Cortex of kidney (tissue), 1 donor: ENCODE results near the gene BNIP3.
"Not testable (repeated sequence)": the region's sequence is repeated elsewhere in the genome, so short reads cannot be mapped to it uniquely, and the experiment has no call there.

Source experiments
- DNase-seq: peaks from one replicate; lab custom pipeline; 2025; lab: John Stamatoyannopoulos, UW

Gene BNIP3

DNA sequence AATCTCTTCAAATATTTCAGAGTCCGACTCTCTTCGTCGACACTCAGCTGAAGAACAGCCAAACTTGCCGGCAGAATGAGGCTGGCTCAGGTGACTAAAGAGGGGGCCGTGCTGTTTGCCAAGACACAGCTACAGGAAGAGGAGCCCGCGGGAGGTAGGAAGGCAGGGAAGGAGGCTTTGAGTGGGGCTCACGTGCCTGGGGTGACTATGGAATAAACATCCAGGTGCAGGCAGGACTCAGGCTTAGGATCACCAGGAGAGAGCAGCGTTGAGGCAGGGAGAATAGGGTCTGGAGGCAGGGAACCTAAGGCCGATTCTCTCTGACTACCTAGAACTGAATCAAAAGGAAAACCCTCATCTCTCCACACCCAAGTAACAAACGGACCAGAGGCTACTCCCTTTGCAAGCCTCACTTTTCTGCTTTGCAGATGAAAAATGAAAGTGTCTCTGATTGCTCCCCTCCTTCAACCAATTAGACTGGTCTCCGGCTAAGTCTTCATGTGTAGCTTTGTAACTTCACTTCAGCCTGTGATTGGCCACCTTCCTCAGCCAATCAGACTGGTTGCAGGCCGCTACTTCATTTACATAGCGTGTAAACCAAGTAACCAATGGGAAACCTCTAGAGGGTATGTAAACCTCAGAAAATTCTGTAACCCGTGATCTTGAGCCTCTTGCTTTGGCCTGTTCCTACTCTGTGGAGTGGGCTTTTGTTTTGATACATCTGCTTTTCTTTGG lies 19.7 kb upstream of the BNIP3 start:
- DNase-seq = no peak

DNA sequence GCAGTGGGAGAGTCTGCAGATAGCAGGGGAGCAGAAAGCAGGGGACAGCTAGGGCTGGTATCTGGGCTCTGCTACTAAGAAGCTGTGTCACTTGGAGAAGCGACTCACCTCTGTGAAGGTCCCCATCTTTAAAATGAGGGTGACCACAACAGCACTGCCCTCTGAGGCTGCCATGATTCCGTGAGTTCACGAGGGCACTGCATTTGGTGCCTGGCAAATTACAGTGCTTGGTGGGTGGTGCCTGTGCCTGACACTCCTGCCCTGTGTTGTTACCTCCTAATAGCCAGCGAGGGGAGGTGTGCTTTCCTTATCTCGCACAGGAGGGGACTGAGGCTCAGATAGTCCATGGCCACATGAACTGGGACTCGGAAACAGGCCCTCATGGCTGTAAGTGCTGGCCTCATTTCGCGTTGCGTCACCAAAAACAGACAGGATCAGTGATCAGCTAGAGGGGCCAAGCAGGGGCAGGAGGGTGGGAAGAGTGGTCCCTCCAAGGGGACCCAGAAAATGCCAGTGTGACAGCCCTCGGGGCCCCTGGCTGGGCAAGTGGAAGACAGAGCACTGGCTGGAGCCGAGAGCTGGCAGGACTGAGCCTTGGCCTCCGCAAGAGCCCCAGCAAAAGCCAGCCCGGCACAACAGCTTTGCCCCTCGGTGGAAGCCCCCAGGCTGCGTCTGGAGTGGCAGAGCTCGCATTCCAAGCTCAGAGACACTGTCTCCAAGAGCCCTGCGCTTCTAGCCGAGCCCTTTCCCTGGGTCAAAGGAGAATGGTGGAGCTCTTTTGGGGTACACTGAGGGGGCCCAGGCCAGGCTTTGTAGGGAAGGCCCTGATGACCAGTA lies 17.3 kb upstream of the BNIP3 start:
- no peak for DNase-seq

DNA sequence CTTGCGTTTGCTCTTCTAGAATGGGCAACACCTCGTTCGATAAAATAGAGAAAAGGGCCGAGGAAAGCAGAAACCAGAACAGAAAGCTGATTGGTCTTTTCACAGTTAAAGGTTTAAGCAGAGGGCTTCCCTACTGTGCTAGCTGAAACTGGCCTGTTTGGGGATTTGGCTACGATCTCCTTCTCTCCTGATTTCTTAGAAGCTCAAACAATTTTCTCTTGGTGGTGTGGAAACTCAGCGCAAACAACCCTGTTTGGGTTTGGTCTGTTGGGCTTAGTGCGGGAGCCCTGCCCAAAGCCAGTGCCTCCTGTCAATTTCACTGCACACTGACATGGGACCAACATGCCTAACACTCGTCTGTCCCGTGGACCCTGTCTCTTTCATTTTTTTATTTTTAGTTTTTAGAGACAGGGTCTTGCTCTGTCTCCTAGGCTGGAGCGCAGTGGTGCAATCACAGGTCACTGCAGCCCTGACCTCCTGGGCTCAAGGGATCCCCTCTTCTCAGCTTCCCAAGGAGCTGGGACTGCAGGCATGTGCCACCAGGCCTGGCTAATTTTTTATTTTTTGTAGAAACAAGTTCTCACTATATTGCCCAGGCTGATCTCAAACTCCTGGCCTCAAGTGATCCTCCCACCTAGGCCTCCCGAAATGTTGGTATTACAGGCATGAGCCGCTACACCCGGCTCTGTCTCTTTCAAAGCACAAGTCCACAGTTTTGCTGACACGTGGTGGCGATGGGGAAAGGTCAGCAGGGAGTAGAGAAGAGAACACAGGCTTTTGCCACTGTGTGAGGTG lies 16.5 kb upstream of the BNIP3 start:
- DNase-seq = no peak

DNA sequence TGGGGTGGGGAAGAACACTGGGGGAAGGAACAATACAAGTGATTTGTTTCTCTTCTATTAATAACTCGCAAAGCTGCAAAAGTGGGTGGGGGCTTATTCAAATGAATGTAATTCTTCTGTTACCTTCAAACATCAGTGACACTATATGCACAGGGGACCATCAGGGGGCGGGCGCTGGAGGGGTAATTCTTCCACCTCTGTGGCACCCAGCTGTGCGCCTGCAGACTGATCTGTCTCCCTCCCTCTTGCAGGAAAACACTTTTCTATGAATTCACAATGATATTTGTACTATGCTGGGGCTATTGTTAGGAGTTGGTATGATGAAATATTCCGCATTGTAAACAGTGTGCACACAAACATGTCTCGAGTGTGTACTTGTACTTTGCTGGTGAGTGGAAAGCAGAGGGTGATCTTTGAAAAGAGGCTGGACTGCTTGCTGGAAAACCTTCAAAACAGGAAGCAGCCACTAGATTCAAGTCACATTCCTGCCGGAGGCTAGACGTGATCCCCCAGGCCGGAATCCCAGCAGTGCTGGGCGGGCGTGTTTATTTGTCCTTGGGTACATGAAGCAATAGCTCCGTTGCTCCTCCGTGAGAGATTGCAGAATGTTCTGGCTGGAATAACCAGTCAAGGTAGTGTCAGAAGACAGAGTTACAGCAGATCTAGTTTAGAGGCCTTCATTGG lies 15.8 kb upstream of the BNIP3 start:
- DNase-seq = no peak

DNA sequence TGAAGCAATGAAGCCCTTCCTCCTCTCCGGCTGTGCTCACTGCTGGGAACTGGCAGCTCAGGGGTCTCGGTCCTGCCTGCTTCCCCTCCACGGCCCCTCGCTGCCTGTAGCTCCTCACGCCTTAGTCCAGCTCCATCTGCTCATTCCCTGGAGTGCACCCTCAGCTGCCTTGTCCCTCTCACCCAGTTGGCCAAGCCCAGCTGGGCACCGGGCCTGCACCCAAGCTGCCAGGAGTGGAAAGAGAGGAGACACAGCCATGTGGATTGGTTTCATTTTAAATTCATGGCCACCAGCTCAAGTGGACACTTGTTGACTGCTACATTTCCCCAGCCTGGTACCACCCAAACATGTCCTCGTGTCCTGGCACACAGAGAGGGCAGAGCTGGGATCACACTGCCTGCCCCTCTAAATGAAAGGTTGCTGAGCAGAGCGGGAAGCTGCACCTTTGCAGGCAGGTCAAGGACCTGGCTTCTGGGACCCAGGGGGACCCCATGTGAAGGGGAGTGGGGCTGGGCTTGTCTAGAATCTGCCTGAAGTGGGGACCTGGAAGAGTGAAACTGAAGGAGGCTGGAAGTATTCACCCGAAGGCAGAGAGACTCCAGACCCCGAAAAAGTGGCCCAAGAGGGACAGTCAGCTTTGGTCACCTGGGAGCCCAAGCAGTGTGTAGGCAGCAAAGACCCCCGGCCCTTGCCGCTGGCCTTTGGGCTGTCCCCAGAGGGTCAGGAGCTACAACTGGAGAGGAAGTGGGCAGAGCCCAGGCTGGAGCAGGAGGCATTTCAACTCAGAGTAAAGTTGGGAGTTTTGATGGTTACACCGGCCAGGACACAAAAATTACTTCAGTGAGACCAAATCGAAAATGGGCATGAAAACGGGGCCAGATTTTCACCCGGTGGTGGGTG lies 15.0 kb upstream of the BNIP3 start:
- no peak for DNase-seq

DNA sequence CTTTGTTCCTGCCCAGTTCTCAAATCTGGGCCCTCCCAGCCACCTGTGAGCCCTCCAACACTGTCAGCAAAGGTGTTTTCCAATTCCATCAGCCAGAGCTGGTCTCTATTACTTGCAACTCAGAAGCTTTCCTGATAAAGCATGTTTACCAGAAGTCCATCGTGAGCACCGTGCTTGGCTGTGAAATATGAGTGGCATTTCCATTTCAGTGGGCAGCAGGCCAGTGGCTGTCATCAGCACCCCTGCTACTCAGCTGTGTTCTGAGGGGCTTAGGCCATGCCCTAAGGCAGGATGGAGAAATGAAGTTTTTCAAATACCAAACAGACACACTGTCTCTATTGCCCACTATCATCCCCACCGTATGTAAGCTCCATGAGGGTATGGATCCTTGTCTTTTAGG lies 12.7 kb upstream of the BNIP3 start:
- DNase-seq = no peak

DNA sequence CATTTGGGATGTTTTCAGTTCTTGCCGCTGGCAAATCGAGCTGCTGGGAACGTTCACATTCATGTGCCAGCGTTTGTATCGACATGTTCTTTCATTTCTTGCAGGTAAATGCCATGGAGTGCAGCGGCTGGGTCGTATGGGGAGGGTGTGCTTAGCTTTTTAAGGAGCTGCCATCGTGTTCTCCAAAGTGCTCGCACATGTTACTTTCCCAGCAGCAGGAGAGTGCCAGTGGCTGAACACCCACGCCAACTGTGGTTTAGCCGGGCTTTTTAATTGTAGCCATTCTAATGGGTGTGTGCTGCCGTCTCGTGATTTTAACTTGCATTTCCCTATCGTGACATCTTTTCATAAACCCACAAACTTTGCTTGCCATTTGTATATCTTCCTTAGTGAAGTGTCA lies 11.6 kb upstream of the BNIP3 start:
- DNase-seq = no peak

DNA sequence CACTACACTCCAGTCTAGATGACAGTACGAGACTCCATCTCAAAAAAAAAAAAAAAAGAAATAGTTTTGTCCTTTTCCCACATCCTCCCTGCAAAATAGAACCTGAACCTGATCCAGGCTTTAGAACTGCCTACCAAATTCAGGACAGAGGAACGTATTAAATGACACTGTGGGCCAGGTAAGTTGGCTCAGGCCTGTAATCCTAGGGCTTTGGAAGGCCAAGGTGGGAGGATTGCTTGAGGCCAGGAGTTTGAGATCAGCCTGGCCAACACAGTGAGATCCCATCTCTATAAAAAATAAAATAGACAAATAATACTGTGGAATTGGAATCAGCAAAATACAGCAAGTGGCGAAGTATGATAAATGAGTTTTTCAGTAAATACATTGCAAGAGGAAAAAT lies 10.0 kb upstream of the BNIP3 start:
- no peak for DNase-seq

DNA sequence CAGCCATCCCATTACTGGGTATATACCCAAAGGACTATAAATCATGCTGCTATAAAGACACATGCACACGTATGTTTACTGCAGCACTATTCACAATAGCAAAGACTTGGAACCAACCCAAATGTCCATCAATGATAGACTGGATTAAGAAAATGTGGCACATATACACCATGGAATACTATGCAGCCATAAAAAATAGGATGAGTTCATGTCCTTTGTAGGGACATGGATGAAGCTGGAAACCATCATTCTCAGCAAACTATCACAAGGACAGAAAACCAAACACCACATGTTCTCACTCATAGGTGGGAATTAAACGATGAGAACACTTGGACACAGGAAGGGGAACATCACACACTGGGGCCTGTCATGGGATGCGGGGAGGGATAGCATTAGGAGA lies 6.1 kb upstream of the BNIP3 start:
- DNase-seq = not testable (repeated sequence)

DNA sequence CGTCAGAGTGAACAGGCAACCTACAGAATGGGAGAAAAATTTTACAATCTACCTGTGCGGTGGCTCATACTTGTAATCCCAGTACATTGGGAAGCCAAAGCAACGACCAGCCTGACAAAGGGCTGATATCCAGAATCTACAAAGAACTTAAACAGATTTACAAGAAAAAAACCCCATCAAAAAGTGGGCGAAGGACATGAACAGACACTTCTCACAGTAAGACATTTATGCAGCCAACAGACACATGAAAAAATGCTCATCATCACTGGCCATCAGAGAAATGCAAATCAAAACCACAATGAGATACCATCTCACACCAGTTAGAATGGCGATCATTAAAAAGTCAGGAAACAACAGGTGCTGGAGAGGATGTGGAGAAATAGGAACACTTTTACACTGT lies 5.6 kb upstream of the BNIP3 start:
- not testable (repeated sequence) for DNase-seq

DNA sequence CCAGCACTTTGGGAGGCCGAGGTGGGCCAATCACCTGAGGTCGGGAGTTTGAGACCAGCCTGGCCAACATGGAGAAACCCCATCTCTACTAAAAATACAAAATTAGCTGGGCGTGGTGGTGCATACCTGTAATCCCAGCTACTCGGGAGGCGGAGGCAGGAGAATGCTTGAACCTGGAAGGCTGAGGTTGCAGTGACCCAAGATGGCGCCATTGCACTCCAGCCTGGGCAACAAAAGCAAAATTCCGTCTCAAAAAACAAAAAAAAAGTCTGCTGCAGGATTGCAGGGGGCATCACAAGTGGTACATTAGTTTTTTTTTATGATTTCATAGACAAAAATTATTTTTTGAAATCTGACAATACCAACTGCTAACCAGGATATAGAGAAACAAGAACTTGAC lies 5.1 kb upstream of the BNIP3 start:
- not testable (repeated sequence) for DNase-seq

DNA sequence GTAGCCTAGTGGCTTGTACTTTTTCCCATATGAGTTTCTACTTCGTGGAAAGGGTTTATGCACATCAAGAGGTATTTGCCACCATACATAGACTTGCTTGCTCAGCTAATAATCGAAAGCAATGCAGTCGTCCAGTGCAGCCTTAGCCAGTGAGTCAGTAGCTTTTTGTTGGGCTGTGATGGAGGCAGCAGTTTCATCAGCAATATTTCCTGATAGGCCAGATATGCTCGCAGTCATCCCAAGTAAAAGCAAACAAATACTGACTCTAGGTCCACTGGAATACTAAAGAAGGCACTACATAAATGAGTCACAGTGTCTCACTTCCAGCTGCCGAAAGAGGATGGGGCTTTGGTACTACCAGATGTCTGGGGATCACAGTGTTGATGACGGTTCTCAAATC lies 2.1 kb upstream of the BNIP3 start:
- DNase-seq = no peak

DNA sequence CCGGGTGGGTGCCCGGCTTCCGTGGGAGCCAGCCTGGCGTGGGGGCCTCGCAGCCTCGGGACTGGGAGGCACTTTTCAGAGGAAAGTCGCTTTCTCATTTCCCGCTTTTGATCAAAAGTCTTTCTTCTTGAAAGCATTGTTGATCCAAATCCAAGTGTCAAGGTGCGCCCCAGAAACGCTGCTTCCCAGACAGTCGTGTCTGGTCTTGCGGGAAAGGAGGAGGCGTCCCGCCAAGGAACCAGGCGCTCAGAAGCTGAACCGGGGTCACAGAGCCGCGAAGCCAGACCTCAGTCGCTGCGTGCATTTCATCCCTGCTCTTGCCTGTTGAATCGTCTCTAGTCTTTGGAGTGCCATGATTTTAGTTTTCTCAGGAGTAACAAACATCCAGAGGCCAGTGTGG lies 1.1 kb upstream of the BNIP3 start:
- no peak for DNase-seq

DNA sequence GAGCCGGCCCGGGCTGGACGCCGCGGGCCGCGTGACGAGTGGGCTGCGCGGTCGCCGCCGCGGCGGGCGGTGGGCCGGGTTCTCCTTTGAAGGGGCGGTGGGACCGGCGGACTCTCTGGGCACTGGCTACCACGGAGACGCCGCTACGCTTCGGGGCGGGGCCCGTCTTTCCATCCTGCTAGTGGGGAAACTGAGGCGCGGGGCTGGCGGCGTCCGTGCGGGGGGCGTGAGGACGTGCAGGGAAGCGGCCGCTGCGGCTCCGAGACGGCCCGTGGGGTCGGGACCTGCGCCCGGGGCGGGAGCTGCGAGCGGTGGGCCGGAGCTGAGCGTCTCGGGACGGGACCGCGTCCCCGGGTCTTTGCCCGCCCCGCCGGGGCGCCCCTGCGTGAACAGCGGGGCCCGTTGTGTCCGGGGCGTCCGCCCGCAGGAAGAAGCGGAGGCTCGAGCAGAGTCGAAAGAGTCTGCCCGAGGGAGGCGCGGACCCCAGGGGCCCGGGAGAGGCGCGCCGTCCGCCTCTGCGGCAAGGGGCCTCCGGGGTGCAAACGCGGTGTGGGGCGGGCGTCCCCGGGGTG lies 548 bp upstream of the BNIP3 start:
- DNase-seq = no peak

DNA sequence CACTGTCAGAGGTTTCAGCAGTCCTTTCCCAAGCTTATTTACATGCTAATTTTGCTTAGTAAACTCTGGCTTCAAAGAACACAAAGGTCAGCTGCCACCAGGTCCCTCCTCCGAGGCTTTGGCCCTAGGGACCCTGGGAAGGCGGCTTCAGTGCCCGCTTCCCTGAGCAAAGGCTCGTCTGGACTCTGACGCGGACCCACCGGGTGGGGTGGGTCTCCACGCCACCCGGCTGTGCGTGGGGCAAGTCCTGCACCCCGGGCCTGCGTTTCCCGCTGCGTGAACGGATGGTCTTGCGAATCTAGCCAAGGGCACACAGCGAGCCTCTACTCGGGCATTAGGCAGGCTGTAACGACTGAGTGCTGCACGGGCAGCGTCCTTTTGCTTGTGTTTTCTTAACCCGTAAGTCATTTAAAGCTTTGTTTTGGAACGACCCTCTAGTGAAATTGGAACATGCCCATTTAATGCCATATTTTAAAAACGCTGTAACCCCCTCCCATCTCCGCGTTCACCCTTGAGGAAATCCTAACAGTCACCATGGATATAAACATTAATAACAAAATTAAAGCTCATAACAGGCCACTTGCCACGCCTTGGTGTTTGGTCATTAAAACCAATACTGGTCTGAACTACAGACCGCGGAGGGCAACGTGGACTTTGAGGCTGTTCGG lies 828 bp downstream of the BNIP3 start:
- DNase-seq = no peak

DNA sequence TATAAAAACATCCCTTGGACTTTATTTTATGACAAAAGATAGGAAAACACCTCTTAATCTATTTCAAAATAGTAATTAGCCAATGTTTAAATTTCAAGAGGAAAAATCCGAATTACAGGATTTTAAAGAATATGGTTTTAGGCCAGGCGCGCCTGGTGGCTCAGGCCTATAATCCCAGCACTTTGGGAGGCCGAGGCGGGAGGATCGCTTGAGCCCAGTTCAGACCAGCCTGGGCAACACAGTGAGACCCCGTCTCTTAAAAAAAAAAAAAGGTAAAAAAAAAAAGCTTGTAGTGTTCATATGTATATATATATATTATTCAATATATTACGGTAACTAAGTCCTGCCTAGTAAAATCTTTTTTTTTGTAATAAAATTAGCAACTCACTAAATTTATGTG lies 1.4 kb downstream of the BNIP3 start:
- DNase-seq = no peak

DNA sequence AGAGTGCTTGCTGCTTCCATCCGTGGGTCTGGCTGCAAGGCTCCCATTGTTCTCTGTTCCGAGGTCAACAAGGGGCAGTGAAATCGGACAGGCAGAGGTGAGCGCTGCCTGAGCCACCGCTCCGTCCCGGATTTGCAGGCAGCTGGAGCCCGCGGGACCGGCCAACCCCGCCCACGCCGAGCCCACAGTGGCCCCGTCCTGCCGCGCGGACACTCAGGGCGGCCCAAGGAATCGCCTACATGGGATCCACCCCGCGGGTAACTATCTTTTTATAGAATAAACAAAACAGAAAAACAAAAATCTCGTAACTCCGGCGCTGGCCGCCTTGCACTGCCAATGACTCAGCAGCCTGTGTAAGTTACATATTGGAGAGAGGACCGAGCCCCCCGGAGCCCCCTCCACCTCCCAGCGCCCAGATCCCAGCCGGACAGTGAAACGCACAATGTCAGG lies 1.9 kb downstream of the BNIP3 start:
- no peak for DNase-seq

DNA sequence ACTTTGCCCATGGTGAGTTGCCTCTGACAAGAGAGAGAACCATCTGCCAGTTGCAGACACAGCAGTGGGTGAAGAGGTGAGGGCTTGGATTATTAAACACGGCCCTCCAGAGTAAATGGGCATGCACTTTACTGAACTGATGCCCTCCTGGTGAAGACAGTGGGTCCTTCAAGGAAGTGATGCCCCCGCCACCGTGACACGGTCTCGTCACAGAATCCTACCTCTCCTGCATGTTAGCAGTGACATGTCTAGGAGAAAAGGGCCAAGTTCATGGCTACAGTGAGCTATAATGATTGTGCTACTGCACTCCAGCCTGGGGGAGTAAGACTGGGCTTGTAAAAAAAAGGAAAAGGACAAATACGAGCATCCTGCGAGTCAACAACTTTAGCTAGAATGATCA lies 2.4 kb downstream of the BNIP3 start:
- DNase-seq = no peak

DNA sequence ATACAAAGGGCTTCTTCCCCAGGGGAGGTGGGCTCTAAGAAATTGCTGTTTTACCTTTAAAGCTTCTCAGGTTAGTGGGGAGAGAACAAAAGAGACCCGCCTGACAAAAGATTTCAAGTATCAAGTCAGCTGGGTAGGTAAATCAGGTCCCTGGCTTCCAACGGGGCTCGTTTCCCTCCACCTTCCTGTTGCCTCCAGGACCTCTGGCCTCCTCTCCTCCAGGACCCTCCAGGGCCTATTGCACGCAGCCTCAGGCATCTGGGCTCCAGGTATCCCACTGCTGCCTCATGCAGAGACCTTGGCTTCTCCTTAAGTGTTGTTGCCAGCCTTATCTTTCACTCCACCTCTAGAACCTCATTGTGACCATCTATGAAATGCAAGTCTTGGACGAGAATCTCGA lies 2.9 kb downstream of the BNIP3 start:
- no peak for DNase-seq

DNA sequence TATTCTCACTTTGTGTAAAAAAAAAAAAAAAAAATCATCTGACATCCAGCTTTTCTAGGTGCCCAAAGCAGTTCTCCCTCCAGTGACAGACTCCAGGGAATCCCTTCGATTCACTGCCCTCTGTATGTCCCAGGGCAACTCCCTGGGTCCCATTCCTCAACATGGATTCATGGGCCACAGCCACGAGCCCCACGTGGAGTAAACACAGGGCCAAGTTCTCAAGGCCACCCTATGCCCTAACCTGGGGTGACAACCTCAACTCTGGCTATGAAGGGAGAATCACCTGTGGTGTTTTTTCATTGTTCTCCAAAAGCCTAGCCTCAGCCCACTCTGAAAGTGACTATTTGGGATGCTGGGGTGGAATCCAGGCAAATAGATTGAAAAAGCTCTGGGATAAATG lies 3.4 kb downstream of the BNIP3 start:
- no peak for DNase-seq
